Right renal cortex interstitium (tissue), 3 donors: ENCODE measurements around the gene CAMK4. TPM values are rescaled to one million over a fixed set of nuclear protein-coding genes. Genes with fewer than 3 reads are reported as not detected.

Experiments
- DNase-seq, 3 donors: peaks; one replicate each; pipeline ENCODE4 v3.0.0-alpha.2; 2013; ENCODE audit warnings: low read depth in 3 of 3, low spot score in 2 of 3
- polyA plus RNA-seq, 3 donors: library from polyadenylated mRNA; unstranded; fragments of 120-200 nt; gene quantifications; one replicate each; pipeline ENCODE4 v1.2.1, GENCODE V29; 2013; ENCODE audit not compliant: insufficient read length in 3 of 3

Gene CAMK4
- polyA plus RNA-seq, 3 donors = 3.6 to 4.6 (median 4.0) TPM

- no peak for DNase-seq
These were observed 4.5 kb downstream of the CAMK4 start for GRCh38 chr5:111228520-111229220.

- no peak for DNase-seq
These were observed 5.1 kb downstream of the CAMK4 start for GRCh38 chr5:111229221-111229835.

GRCh38 chr5:111229871-111230810 lies 6.0 kb downstream of the CAMK4 start:
- DNase-seq = no peak

- DNase-seq = no peak
These were observed 6.9 kb downstream of the CAMK4 start for GRCh38 chr5:111231119-111231518.

- no peak for DNase-seq
These were observed 8.3 kb downstream of the CAMK4 start for GRCh38 chr5:111232311-111233051.

- no peak for DNase-seq
These were observed 8.8 kb downstream of the CAMK4 start for GRCh38 chr5:111233052-111233374.

- DNase-seq = no peak
These were observed 9.9 kb downstream of the CAMK4 start for GRCh38 chr5:111234125-111234524.

GRCh38 chr5:111235635-111236034 lies 11.5 kb downstream of the CAMK4 start:
- DNase-seq = no peak

- no peak for DNase-seq
These were observed 12.2 kb downstream of the CAMK4 start for GRCh38 chr5:111236348-111236747.

GRCh38 chr5:111236995-111237394 lies 12.8 kb downstream of the CAMK4 start:
- no peak for DNase-seq

GRCh38 chr5:111237470-111237869 lies 13.3 kb downstream of the CAMK4 start:
- no peak for DNase-seq

GRCh38 chr5:111238431-111239225 lies 14.4 kb downstream of the CAMK4 start:
- DNase-seq = no peak

GRCh38 chr5:111241696-111242095 lies 17.5 kb downstream of the CAMK4 start:
- DNase-seq = no peak

- DNase-seq = no peak
These were observed 18.4 kb downstream of the CAMK4 start for GRCh38 chr5:111242606-111243005.

- no peak for DNase-seq
These were observed 19.1 kb downstream of the CAMK4 start for GRCh38 chr5:111243318-111243717.

GRCh38 chr5:111245654-111246053 lies 21.5 kb downstream of the CAMK4 start:
- no peak for DNase-seq

GRCh38 chr5:111246459-111246858 lies 22.3 kb downstream of the CAMK4 start:
- DNase-seq = no peak

GRCh38 chr5:111248571-111248970 lies 24.4 kb downstream of the CAMK4 start:
- DNase-seq = no peak

- DNase-seq = no peak
These were observed 27.7 kb downstream of the CAMK4 start for GRCh38 chr5:111251921-111252320.
